NK-92 (cell line): ENCODE results near the gene ASTN1.

Experiments used
- DNase-seq: peaks from one replicate; lab custom pipeline; 2025; ENCODE audit not compliant: unreplicated experiment; lab: John Stamatoyannopoulos, UW

The ASTN1 gene

GRCh38 chr1:177044390-177044789 lies 120.1 kb downstream of the ASTN1 start:
- DNase-seq = no peak

- no peak for DNase-seq
Observed at GRCh38 chr1:177043597-177043996, 120.9 kb downstream of the ASTN1 start.

GRCh38 chr1:177035586-177035985 lies 128.9 kb downstream of the ASTN1 start:
- DNase-seq = no peak

- DNase-seq = no peak
Observed at GRCh38 chr1:177033628-177034027, 130.9 kb downstream of the ASTN1 start.

GRCh38 chr1:177032434-177032833 lies 132.1 kb downstream of the ASTN1 start:
- no peak for DNase-seq

- DNase-seq = no peak
Observed at GRCh38 chr1:177024623-177025022, 139.9 kb downstream of the ASTN1 start.

GRCh38 chr1:177023726-177024125 lies 140.8 kb downstream of the ASTN1 start:
- no peak for DNase-seq

- no peak for DNase-seq
Observed at GRCh38 chr1:177023249-177023648, 141.3 kb downstream of the ASTN1 start.

- no peak for DNase-seq
Observed at GRCh38 chr1:177021687-177022086, 142.8 kb downstream of the ASTN1 start.

- no peak for DNase-seq
Observed at GRCh38 chr1:177020851-177021589, 143.5 kb downstream of the ASTN1 start.

- no peak for DNase-seq
Observed at GRCh38 chr1:177017287-177017852, 147.1 kb downstream of the ASTN1 start.

- no peak for DNase-seq
Observed at GRCh38 chr1:177014325-177014724, 150.2 kb downstream of the ASTN1 start.

GRCh38 chr1:177012342-177012925 lies 152.1 kb downstream of the ASTN1 start:
- no peak for DNase-seq

- DNase-seq = no peak
Observed at GRCh38 chr1:177011508-177011907, 153.0 kb downstream of the ASTN1 start.

GRCh38 chr1:177010211-177010825 lies 154.2 kb downstream of the ASTN1 start:
- DNase-seq = no peak

- DNase-seq = no peak
Observed at GRCh38 chr1:177008653-177009052, 155.9 kb downstream of the ASTN1 start.

- no peak for DNase-seq
Observed at GRCh38 chr1:177007437-177008161, 156.9 kb downstream of the ASTN1 start.

GRCh38 chr1:177002891-177003290 lies 161.6 kb downstream of the ASTN1 start:
- no peak for DNase-seq

GRCh38 chr1:177001556-177001955 lies 163.0 kb downstream of the ASTN1 start:
- no peak for DNase-seq

- DNase-seq = no peak
Observed at GRCh38 chr1:176998183-176998795, 166.2 kb downstream of the ASTN1 start.
